Gastrocnemius medialis (tissue), 4 donors: ENCODE data around the gene MCF2L2.

Source experiments
- CTCF ChIP-seq, 5 experiments: fragments of 450-650 bp in 3 of 5; fragments of 200-600 bp in 2 of 5; sonication (generic) in 2 of 5; IDR thresholded peaks in 4 of 5; conservative IDR thresholded peaks in 1 of 5; 1 replicate in 4 of 5; 2 replicates in 1 of 5; pipeline ENCODE4 v1.5.1; 2016 to 2019; ENCODE audit warnings: antibody characterized with exemption in 5 of 5, mild to moderate bottlenecking in 3 of 5, moderate library complexity in 3 of 5
- POLR2A ChIP-seq, 2 donors: fragments of 450-650 bp; IDR thresholded peaks; one replicate each; pipeline ENCODE4 v1.6.1; 2017; ENCODE audit warnings: antibody characterized with exemption in 2 of 2, mild to moderate bottlenecking in 2 of 2, moderate library complexity in 2 of 2

DNA sequence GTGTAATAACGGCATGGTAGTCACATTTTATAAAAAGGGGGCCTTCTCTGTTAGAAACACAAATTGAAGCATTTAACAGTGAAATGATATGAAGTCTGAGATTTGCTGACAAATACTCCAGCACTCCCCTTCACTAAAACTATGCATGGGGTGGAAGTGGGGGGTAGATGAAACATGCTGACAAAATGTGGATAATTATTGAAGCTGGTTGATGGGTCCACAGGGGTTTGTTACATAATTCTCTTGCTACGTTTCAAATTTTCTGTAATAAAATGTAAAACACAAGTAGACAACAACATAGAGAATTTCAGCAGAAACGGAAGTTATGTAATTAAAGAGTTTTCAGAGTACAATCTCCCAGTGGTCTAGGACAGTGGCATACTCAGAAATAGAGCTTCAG is 37.0 kb downstream of the MCF2L2 start:
- TF ChIP-seq POLR2A (IDR thresholded peaks at IDR 0.05) (no peak), CTCF (IDR thresholded peaks at IDR 0.05 in 4 of 5, conservative IDR thresholded peaks at IDR 0.05 in 1 of 5) (no peak)
